HG02973 (cell line): ENCODE data around the gene RITA1.
"Not testable (repeated sequence)": the region's sequence is repeated elsewhere in the genome, so short reads cannot be mapped to it uniquely, and the experiment has no call there.

Experiments used
- ATAC-seq: cut with Tn5 transposase; IDR thresholded peaks from one replicate; pipeline ENCODE4 v1.9.1; 2021; ENCODE audit warnings: moderate library complexity; ENCODE audit not compliant: unreplicated experiment

RITA1 gene

DNA sequence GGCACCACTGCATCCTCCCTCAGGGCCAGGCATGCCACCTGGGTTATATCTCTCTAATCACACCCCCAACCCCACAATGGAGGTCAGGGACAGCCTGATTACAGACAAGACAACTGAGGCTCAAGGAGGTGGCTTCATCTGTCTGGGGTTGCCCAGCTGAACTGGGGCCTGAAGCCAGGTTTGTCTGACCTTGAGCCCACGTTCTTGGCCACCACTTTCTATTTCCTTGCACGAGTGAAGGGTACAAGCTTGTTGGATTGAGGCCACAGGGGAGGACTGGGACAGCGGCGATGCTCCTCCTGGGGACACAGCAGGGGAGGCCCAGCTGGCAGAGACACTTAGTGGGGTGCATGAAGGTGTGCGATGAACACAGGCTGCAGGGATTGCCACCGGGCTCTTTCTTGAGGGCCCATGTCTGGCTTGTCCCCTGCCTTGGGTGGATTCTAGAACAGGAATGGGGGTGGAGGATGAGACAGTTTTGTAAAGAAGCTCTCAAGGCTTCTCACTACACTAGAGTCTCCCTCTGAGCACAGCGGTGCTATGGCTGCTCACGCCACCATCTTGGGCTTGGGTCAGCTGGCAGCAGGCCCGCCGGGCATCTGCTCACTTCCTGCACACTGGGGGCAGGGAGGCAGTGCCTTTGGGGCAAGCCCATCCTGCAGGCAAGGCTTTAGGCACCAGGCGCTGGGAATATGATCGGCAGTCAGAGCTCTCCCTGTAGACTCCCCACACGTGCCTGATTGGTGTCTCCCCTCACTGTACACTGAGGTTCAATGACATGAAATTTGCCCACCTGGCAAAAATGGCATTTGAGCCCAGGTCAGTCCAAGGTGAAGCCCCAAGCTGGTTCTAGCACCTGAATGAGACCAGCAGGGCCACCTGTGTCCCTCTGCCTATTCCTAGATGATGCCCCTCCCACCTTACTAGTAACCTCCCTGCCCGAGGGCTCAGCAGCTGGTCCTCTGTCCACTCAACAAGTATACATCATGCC lies 16.0 kb downstream of the RITA1 start:
- no peak for ATAC-seq

DNA sequence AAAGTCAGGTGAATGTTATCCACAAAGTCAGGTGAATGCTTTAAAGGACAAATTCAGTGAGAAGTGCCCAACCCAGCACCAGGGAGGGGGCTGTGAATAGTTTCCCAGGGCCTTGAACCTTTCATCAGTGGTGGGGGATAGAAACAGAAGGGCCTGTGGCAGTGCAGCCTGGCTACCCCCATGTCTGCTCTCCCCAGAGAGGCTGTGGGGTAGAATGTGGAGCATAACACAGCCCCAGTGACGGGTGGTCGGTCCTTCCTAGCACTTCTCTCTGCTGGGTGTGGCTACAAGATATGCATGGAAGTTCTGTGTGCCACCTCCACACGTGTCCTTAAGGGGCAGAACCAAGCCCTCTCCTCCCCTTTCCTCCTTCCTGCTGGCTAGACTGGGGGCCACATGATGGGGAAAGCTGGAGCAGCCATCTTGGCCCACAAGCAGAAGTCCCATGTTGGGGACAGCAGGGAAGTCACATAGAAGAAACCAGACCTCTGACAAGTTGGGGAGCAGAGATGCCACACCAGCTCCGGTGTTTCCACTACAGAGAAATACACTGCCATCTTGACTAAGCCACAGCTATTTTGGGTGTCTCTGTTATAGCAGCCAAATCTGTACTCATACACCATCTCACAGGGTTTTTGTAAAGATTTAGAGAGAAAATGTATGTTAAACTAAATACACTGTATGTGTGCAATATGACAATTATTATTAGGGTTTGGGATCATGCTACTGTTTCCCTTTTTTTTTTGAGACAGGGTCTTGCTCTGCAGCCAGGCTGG lies 17.0 kb downstream of the RITA1 start:
- ATAC-seq = no peak

GRCh38 chr12:113203852-113204760 lies 18.6 kb downstream of the RITA1 start:
- no peak for ATAC-seq

- ATAC-seq = no peak
Observed at GRCh38 chr12:113204804-113205203, 19.3 kb downstream of the RITA1 start.

- ATAC-seq = not testable (repeated sequence)
Observed at GRCh38 chr12:113206802-113207201, 21.3 kb downstream of the RITA1 start.

GRCh38 chr12:113207613-113208040 lies 22.1 kb downstream of the RITA1 start:
- ATAC-seq = no peak

GRCh38 chr12:113208041-113208934 lies 22.8 kb downstream of the RITA1 start:
- peak; percentile 70 for ATAC-seq

- no peak for ATAC-seq
Observed at GRCh38 chr12:113211160-113211559, 25.6 kb downstream of the RITA1 start.

DNA sequence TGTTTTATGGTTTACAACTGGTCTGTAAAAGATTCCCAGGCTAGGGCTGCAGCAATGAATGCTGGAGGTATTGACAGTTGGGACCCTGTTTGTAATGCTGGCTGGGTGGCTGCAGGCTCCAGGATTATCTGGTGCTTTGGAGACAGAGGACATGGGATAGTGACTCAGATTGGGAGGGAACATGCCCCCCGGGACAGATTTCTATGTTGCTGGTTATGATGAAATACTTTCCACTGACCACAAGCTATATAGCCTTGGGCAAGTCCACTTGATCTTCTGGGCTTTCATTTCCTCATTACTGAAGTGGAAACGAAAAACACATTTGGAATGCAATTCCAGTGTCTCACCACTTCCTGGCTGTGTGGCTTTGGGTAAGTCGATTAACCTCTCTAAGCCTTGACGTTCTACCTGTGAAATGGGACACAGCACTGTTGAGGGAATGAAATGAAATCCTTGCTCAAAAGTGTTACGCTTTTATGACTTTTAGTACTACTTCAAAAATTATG lies 29.4 kb downstream of the RITA1 start:
- no peak for ATAC-seq

GRCh38 chr12:113216027-113216426 lies 30.5 kb downstream of the RITA1 start:
- no peak for ATAC-seq

DNA sequence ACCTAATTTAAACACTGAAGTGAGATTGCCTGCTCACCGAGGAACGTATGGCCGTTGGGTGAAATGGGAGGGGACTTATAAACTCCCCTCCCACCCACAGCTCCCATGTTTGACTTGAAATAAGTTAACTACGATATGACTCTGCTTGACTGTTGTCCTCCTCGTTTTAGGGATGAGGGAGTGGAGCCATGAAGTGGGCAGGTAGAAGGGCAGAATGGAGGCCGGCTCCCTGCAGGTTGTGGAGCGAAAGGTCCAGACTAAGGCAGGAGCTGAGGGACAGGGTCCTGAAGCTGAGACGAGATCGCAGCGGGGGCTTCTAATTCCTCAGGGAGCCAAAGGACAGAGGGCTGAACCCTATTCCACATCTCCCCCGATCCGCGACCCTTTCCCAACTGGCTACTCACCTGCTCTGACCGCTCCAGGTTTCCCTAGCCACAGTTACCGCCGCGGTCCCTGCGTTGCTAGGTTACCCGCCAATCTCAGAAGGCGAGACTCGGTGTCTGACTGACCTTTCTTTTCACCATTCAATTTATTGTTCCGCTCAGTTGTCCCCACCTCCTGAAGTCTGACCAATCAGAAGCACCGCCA lies 35.2 kb downstream of the RITA1 start:
- no peak for ATAC-seq

GRCh38 chr12:113221181-113221996 lies 35.9 kb downstream of the RITA1 start, which contains the start of gene TPCN1:
Gene TPCN1, plus strand, starts transcription at chr12:113221464. Its CDS starts 5,389 bp downstream, at chr12:113226853.
- ATAC-seq = peak; percentile 90

- no peak for ATAC-seq
Observed at GRCh38 chr12:113221997-113222729, 36.6 kb downstream of the RITA1 start.

DNA sequence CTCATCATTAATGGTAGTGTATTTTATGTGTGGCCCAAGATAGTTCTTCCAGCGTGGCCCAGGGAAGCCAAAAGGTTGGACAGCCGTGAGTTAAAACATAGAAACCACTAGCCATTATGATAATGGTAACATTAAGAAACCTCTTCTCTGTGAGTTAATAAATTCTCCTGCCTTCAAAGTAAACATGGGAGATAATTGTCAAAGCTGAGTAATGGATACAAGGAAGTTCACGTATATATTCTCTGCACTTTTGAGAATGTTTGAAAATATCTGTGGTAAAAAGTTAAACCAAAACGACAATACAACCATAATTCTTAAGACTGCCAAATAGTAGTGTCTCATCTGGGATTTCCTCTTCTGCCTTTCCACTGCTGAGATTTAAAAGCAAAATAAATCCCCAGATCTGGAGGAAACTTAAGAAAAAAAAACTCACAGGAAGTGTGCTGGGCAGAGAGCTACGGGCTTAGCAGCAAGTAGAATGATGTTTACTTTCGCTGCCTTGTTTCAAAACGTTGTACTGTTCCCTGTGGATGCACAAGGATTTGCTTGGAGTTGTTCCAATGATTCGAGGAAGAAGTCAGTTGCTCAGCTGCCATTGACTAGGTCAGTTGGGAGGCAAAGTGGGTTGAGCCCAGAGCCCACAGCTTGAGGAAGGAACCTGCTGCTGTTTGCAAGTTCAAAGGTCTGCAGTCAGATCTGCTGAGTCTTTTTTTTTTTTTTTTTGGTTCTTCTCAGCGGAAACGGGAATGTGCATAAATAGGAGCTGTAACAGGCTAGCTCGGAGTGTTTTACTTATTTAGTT lies 37.4 kb downstream of the RITA1 start:
- ATAC-seq = no peak

- ATAC-seq = no peak
Observed at GRCh38 chr12:113224955-113225354, 39.4 kb downstream of the RITA1 start.

GRCh38 chr12:113226696-113227568 lies 41.4 kb downstream of the RITA1 start:
- ATAC-seq = no peak
